Non-pigmented ciliary epithelial cell (primary cell): Measurements from ENCODE around the gene HCN1.
"Not testable (repeated sequence)": the region's sequence is repeated elsewhere in the genome, so short reads cannot be mapped to it uniquely, and the experiment has no call there.

Experiments used
- DNase-seq: peaks from one replicate; pipeline ENCODE4 v3.0.0-alpha.2; 2010; ENCODE audit warnings: low read depth

HCN1 gene

DNA sequence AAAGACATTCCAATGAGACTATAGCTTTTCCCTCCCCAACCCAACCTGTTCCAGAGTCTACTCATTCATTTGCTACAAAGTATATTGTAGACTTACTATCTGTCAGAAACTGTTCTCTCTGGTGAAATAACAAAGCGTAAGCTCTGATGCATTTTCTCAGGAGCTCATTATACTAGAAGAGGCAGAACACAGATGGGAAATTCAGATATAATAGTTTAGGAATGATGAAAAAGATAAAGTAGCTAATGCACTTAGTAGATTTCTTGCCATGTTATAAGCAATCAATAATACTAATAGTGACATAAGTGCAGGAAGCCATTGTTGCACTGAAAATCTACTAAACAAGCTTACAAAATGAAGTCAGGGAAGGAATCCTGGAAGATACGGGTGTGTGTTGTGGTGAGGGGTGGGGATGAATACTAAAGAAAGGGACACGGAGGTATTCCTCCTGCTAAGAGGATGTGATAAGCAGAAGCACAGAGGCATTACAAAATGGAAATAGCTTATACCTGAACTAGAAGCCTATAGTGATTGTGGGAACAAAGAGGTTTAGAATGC, 78.2 kb downstream of the HCN1 start:
- DNase-seq = no peak

DNA sequence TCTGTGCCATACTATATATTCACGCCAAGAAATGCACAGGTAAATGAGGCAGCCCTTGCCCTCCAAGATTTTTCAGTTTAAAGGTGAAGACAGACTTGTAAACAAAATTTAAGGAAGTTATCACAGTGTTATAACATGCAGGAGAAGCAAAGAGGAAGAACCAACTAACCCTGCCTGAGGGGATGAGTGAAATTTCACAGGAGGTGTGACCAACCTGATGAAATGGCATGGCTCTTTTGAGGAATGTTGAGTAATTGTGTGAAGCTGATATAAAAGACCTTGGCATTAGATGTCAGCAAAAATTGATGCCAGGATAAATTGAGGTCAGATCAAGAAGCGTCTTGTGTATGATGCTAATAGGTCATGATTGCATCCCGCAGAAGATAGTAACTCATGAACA, 86.5 kb downstream of the HCN1 start:
- DNase-seq = no peak

DNA sequence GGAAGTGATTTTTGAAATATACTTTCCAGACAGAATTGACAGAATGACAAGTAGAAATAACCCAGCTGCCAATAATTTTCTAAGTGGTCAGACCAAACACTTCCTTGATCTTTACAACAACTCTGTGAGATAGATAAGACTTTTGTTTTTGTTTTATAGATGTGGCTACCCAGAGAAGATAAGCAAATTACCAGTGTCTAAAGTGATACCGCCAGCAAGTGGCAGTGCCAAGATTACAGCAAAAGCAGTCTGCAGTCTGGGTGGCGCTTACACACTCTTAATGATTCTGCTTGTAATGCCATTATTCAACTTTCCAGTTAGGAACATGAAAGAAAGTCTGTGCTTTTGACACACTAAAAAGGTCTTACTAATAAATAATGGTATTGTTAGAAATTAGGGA, 92.1 kb downstream of the HCN1 start:
- no peak for DNase-seq

DNA sequence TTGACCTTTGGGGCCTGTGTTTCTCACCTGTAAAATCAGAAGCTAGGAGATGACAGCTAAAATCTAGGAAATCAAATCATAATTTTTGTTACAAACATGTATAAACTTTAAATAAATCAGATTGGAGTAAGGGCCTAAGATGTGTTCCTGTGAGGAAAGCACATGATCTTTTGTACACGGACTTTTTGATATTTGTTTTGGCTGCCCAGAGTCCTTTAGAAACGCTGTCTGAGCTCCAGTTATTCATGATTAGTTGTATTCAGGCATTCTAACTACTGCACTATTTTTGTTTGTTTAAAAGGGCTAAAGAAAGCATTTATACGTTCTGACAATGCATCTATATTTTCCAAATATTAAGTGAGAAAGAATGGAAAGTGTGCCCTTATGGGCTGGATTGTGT, 94.8 kb downstream of the HCN1 start:
- DNase-seq = no peak

DNA sequence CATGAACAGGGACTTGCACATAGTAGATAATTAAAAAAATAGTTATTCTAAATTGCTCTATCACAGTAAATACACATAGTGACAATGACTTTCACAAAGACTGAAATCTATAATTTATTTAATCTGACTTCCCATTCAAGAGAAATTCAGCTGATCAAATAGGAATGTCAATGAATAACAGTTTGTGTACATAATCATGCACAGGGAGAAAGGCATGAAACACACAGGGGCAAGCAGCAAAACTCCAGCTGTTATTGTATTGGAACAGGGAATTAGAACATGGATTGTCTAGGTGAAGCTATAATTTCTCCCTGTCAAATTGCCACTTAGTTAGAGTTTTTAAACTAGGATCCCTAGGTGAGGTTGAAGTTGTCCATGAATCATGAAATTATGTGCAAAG, 99.9 kb downstream of the HCN1 start:
- DNase-seq = no peak

DNA sequence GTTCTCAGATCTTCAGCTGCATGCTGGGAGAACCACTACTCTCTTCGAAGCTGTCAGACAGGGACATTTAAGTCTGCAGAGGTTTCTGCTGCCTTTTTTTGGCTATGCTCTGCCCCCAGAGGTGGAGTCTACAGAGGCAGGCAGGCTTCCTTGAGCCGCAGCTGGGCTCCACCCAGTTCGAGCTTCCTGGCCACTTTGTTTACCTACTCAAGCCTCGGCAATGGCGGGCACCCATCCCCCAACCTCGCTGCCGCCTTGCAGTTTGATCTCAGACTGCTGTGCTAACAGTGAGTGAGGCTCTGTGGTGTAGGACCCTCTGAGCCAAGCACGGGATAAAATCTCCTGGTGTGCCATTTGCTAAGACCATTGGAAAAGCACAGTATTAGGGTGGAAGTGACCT, 110.2 kb downstream of the HCN1 start:
- not testable (repeated sequence) for DNase-seq

DNA sequence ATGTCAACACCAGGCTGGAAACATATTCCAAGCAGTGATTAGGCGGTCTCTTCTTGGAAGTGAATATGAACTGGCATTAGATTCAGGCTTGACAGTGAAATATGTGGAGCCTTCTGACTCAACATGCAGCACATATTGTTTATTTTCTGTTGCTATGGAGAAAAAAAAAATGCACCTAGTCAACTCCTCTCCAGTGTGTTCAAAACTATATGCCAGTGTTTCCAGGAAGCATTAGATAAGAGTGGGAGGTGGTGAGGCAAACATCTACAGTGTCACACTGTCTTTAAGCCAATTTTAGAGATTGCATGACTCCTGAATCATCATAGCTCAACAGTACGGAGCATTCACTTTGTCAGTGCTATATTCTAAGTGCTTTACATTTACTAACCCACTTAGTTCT, 117.9 kb downstream of the HCN1 start:
- no peak for DNase-seq

DNA sequence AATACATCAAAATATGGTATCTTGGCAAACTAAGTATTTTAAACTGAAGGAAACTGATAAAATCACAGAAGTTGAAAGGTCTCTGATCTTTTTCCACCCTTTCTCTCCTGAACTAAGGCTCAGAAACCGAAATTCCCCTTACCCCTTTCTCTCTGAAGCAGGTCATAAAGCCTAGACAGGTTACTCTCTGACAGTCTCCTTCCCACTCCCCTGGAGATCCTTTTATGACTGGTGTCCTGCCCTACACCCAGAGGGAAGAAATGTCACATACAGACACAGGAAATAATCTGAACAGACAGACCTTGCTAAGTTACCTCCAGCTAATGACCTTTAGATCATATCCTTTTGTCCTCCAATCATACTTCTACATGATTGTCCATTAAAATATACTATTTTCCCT, 127.4 kb downstream of the HCN1 start:
- DNase-seq = no peak

DNA sequence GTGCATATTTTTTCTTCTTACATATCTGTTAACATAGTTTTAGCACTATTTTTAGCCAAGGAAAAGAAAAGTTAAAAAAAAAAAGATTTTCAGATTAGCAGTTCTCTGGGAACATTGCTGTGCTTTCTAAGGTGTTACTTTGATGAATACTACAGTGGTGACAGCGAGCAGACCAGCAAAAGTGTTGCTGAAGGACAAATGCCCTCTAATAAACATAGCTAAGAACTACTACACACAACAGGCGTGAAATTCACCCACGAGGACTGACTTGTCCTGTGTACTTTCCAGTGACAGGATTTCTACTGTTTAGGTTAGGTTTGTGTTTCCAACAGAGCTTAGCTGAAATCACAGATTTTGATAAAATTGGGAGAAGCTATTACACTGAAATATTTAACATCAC, 153.8 kb downstream of the HCN1 start:
- no peak for DNase-seq

DNA sequence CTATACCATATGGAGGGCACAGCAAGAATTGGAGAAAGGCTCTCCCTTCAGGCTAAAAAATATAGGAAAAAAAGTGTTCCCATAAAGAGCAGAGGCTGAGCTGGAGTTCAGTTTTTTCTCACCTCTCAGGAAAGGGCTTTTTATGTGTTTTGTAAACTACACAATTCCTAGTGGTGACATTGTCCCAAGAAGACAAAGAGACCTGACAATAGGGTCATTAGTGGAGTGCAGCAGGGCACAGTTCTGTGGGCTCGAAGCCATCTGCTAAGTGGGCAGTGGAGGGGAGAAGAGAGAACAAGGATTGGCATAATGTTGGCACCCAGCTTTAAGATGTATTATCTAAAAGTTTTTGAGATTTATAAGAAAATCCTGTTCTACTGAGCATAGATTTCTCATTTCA, 162.5 kb downstream of the HCN1 start:
- DNase-seq = no peak

DNA sequence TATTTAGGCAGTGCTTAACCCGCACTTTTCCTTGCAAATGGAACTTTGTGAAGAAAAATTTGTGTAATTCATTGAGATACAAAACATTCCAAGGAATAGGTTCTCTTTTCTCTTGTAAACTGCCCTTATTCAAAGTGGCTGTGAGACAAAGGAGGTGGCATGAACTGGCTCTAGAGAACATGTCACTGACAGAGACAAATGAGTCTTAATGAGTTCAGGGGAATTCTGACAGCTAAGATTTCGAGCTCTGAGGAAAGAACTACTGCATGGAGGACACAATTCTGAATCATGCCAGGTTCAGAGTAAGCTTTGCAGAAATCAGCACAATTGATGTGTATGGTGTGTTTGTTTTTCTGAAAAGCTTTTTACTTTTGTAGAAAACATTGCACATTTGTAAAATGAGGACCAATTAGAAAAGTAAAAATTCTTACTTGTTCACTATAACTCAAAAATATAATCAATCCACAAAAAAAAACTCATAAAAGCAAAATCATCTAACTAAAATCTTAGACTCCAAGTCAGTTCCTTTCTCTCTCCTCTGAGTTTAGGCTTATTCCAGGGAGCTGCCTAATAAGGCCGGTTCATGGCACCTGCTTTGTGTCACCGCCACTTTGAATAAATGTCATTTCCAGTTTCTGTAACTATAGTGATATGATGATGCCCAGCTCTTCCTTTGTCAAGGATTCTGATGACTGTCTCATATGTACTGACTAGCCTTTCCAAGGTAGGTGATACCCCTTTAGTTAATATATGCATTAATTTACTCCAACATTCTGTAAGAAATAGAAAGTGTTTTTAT, 163.2 kb downstream of the HCN1 start:
- no peak for DNase-seq

DNA sequence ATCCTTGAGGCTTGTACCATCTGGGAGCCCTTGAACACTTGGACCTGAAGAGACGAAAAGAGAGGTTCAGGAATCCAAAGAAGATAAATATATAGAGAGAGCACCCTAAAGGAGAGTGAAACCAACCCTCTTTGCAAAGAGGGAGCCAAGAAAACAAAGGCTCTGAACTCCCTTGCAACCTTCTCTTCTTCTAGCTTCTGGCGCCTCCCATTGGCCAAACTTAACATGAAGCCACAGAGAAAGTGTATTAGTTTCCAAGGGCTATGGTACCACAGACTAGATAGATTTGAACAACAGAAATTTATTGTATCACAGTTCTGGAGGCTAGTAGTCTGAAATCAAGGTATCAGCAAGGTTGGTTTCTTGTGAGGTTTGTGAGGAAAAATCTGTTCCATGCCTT, 175.1 kb downstream of the HCN1 start:
- DNase-seq = no peak

DNA sequence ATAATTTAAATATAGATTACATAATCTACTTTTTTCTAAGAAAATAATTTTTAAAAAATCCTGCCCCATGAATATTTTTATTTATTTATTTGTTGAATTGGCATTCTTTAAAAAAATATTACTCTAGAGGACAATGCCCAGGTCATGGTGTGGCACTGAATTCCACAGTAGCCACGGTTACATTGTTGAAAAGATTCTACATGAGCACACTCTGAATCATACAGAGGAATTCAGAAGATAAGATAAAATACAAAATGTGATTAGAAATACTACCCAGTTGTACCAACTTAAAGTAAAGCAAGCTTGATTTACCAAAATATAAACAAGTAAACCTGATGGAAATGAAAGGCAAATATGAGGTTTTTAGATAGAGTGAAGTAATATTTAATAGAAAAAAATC, 183.7 kb downstream of the HCN1 start:
- DNase-seq = no peak

DNA sequence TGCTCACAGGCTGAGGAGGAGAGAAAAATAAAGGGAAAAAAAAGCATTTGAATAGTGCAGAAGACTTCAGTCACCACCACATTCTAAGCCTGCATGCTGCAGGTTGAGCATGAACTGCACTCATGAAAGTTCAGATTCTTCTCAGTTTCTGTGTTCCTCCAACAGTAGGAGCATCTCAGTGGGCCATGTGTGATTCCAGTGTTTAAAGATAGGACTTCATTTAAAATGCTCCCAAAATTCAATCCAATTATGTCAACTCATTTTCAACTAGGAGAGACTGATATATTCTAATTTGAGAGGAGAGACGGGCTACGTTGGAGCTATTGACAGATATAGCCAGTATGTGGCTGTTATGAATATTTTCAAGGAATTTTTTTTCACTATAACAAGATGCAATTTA, 186.8 kb downstream of the HCN1 start:
- no peak for DNase-seq

DNA sequence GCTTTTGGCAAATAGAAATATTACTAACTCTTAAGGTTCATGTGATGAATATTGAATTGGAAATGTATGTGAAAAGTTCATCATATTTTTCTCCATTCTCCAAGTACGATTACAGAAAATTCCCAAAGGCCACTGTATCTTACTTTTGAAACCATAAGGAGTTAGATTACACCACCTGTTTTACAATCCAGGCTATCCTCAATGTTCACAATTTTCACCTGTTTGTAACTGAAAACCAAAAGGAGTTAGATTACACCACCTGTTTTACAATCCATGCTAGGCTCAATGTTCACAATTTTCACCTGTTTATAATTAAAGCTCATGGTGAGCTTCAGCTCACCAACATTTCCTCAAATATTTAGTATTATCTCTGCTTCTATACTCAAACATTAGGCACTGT, 188.0 kb downstream of the HCN1 start:
- no peak for DNase-seq

DNA sequence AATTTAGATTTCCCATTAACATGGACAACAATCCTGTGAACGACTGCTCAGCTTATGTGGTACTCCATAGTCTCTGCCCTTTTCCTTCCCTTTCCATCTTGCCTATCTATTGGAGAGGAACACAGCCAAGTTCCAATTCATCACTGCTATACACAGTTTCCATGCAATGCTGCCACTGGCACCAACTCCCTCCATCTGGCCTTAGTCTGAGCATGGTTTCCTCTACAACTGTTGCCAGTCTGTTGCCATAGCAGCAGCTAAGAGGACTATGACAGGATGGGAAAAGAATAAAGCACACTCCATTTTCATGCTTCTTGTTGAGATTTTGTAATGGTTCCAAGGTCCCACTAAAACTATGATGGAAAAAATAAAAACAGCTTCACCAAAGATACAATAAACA, 189.0 kb downstream of the HCN1 start:
- DNase-seq = no peak

DNA sequence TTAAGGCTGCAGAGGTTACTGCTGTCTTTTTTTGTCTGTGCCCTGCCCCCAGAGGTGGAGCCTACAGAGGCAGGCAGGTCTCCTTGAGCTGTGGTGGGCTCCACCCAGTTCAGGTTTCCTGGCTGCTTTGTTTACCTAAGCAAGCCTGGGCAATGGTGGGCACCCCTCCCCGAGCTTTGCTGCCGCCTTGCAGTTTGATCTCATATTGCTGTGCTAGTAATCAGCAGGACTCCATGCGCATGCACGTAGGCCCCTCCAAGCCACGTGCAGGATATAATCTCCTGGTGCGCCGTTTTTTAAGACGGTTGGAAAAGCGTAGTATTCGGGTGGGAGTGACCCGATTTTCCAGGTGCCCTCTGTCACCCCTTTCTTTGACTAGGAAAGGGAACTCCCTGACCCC, 197.2 kb downstream of the HCN1 start:
- not testable (repeated sequence) for DNase-seq

DNA sequence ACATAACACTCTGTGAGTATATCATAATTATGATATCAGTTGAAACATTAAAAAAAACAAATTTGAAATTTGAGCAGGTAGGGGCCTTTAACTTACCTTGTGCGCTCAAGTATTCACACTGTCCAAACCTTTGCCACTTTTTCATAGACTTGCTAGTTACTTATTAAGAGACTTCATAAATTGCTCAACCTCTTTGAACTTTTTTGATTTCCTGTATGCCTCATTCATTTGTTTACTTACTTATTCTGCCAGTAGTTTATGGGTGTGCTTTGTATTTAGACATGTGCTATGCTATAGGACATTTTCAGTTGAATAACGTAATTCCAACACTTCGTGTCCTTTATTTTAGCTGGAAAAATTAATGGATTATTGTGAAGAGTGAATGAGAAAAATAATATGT, 204.8 kb downstream of the HCN1 start:
- no peak for DNase-seq

DNA sequence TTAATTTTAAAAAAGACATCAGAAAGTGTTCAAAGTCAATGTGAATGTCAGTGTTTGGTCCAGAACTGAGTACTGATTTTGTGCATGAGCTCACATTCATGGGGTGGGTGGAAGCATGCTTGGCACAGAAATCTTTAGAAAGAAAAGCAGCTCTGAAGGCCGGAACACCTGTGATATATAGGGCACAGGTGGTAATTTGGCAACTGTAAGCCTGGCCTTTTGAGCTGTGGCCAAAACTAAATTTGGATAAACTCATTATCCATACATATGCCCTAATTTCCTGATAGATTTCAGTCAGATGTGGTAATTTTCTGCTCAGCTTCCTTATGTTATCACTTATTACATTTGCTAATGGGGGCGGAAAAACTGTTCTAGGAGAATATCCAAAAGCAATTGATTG, 211.4 kb downstream of the HCN1 start:
- DNase-seq = no peak

DNA sequence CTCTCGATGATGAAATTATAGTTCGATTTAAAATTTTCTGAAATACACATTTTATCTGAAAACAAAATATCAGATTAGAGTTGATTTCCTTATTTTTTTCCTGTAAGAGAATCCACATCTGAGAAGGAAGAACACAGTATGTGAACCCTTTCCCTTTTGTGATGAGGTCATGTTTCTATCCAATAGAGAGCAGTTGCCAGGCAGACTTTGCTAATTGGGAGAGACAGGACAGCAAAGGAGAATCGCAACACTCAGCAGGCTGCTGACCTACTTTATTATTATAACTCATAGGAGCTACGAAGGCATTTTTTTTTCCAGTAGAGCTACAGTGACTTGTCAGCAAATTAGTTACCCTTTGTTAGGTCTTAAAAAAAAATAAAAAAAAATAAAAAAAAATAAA, 242.1 kb downstream of the HCN1 start:
- peak; percentile 41 for DNase-seq

DNA sequence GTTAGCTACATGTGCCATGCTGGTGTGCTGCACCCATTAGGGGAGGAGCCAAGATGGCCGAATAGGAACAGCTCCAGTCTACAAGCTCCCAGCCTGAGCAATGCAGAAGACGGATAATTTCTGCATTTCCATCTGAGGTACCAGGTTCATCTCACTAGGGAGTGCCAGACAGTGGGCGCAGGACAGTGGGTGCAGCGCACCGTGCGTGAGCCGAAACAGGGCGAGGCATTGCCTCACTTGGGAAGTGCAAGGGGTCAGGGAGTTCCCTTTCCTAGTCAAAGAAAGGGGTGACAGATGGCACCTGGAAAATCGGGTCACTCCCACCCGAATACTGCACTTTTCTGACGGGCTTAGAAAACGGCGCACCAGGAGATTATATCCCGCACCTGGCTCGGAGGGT, 251.3 kb downstream of the HCN1 start:
- not testable (repeated sequence) for DNase-seq

DNA sequence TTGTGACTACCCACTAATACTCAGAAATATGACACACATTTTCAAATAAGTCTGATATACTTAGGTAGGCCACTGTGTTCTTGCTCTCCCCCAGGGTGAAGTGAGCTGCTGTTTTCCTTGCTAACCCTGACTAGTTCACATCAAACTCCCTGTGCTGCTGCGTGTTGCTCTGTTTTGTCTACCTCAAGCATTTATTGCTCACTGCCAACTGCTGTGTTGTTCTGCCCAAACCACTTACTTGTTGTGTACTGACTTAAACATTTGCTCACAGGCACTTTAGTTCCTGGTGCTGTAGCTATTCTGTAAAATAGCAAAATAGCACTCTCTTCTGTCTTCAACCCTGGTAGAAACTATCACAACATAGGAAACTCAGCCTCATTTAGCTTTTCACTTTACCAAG, 255.7 kb downstream of the HCN1 start:
- no peak for DNase-seq

DNA sequence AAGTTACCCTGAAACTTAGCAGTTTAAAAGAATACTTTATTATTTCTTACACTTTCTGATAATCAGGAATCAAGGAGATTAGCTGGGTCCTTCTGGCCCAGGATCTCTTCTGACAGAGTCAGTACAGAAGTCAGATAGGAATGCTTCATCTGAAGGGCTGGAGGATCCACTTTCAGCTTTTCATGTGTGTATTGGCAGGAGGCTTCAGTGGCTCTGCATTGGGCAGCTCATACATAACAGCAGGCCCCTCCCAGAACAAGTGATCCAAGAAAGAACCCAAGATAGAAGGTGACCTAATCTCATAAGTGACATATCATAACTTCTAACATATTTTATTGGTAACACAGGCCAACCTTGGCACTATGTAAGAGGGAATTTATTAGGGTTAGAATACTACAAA, 258.4 kb downstream of the HCN1 start:
- DNase-seq = no peak

DNA sequence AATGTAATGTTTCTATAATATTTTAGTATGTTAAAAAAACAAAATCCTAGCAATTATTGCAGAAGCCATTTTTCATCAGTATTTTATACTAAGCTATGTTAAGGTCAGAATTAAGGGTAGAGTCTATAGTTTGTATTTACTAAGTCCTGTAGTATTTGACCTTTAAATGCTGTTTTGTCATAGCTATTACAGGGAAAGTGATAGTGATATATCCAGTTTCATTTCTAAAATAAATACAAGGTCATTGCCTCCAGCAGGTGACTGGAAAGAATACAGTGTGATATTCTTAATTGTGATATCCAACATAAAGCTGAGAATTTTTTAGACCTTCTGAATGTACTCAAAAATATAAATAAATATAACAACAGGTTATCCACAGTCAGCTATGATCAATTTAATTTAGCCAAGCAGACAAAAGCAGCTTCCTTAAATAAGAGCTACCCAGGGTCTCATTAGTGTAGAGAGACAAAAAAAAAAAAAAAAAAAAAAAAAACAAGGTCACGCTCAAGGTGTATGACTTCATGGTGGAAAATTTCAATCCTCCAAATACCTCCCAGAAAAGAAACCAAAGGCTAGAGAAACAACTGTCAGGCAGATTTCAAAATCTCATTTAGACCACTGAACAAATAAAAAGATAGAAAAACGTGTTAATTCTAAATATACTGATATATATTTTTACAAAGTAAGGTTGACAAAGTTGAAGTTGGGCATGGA, 278.7 kb downstream of the HCN1 start:
- DNase-seq = no peak
